Measurements from ENCODE around the gene HDAC4. TPM values are rescaled to one million over a fixed set of nuclear protein-coding genes. Genes with fewer than 3 reads are reported as not detected.

HDAC4 gene
- total RNA-seq, 1 experiment from 2014 or later: 40.1 TPM

DNA sequence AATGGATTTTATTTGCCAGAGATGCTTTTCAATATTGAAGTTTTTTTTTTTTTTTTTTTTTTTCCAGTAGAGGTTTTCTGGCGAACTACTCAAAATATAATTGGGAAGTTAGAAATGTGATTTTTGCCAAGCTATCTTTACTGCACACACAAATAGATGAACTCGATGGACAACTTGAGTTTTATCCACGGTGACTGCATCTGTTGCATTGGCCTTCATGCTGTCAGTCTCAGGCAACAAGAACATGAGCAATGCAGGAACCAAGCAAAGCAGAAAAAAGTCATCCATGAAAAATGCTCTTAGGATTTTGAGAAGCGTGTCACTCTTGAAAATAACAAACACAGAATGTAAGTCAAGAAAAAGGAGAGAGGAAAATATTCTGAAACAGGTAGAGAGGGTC lies 22.7 kb upstream of the HDAC4 start:
- H3K9me3 ChIP-seq (ENCODE audit: control insufficient read depth, insufficient read depth, low read depth, low read length): no peaks in the 10 kb centered on the region
- in situ Hi-C loops (cut with HindIII; ENCODE audit: low pct_unique_long_range_greater_than_20kb, low sequenced_read_pairs): no loop called here
- H3K4me3 ChIP-seq (ENCODE audit: low read depth in 2 of 2, low read length in 2 of 2): no peak overlapping the region
- ChIA-PET POLR2A (no interaction called here), CTCF (no interaction called here)
- intact Hi-C loops (cut with micrococcal nuclease; ENCODE audit: unreplicated experiment): no loop called here
- DNase-seq (ENCODE audit: low read depth, low spot score) (no peak), ATAC-seq (no peak)
- H3K27me3 ChIP-seq (ENCODE audit: control insufficient read depth, insufficient read depth, low read length): peaks cover 12% of the 10 kb centered on the region
- H3K27ac ChIP-seq (ENCODE audit: low read length): no peak overlapping the region
- no peaks in the 10 kb centered on the region for H3K4me1 ChIP-seq (ENCODE audit: control insufficient read depth, insufficient read depth, low read length)
- TF ChIP-seq POLR2AphosphoS5 (IDR thresholded peaks at IDR 0.05; ENCODE audit: low read depth, low read length) (no peak), TCF7L2 (IDR thresholded peaks at IDR 0.05; ENCODE audit: low read depth, low read length) (no peak), SIN3A (IDR thresholded peaks at IDR 0.05; ENCODE audit: borderline replicate concordance, insufficient read depth, low read depth, low read length) (no peak)
- TF ChIP-seq, protein P1, sequence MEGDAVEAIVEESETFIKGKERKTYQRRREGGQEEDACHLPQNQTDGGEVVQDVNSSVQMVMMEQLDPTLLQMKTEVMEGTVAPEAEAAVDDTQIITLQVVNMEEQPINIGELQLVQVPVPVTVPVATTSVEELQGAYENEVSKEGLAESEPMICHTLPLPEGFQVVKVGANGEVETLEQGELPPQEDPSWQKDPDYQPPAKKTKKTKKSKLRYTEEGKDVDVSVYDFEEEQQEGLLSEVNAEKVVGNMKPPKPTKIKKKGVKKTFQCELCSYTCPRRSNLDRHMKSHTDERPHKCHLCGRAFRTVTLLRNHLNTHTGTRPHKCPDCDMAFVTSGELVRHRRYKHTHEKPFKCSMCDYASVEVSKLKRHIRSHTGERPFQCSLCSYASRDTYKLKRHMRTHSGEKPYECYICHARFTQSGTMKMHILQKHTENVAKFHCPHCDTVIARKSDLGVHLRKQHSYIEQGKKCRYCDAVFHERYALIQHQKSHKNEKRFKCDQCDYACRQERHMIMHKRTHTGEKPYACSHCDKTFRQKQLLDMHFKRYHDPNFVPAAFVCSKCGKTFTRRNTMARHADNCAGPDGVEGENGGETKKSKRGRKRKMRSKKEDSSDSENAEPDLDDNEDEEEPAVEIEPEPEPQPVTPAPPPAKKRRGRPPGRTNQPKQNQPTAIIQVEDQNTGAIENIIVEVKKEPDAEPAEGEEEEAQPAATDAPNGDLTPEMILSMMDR (IDR thresholded peaks at IDR 0.05): no peak
- TF ChIP-seq, protein P2, sequence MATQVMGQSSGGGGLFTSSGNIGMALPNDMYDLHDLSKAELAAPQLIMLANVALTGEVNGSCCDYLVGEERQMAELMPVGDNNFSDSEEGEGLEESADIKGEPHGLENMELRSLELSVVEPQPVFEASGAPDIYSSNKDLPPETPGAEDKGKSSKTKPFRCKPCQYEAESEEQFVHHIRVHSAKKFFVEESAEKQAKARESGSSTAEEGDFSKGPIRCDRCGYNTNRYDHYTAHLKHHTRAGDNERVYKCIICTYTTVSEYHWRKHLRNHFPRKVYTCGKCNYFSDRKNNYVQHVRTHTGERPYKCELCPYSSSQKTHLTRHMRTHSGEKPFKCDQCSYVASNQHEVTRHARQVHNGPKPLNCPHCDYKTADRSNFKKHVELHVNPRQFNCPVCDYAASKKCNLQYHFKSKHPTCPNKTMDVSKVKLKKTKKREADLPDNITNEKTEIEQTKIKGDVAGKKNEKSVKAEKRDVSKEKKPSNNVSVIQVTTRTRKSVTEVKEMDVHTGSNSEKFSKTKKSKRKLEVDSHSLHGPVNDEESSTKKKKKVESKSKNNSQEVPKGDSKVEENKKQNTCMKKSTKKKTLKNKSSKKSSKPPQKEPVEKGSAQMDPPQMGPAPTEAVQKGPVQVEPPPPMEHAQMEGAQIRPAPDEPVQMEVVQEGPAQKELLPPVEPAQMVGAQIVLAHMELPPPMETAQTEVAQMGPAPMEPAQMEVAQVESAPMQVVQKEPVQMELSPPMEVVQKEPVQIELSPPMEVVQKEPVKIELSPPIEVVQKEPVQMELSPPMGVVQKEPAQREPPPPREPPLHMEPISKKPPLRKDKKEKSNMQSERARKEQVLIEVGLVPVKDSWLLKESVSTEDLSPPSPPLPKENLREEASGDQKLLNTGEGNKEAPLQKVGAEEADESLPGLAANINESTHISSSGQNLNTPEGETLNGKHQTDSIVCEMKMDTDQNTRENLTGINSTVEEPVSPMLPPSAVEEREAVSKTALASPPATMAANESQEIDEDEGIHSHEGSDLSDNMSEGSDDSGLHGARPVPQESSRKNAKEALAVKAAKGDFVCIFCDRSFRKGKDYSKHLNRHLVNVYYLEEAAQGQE (IDR thresholded peaks at IDR 0.05; ENCODE audit: insufficient read depth in 1 of 2, low read depth in 2 of 2, low read length in 1 of 2): no peak
- no TSS peak for BruUV-seq (replicated peaks)
- no peaks in the 10 kb centered on the region for H3K36me3 ChIP-seq (ENCODE audit: control insufficient read depth, insufficient read depth, low read length)

DNA sequence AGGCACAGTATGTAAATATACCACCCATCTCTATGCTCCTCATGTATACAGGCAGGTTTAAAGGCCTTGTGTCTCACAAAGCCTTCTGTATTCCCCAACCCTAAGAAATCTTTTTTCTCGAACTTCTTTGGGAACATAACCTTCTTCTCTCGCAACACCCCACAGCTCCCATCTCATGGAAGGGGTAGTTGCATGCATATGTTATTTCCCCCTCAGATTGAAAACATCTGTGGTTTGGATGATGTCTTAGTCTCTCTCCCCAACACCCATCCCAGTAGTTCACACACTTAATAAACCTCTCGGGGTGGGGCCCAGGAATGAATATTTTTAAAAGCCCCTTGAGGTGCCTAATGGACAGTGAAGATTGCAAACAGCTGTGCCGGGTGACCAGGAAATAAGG lies 21.0 kb upstream of the HDAC4 start:
- no TSS peak for BruUV-seq (replicated peaks)
- in situ Hi-C loops (cut with HindIII; ENCODE audit: low pct_unique_long_range_greater_than_20kb, low sequenced_read_pairs): no loop called here

More for the DNA sequence above, 21.0 kb upstream of the HDAC4 start:
- intact Hi-C loops (cut with micrococcal nuclease; ENCODE audit: unreplicated experiment): no loop called here
- H3K36me3 ChIP-seq (ENCODE audit: control insufficient read depth, insufficient read depth, low read length): no peaks in the 10 kb centered on the region
- ATAC-seq: no peak
- TF ChIP-seq, protein P2 (IDR thresholded peaks at IDR 0.05; ENCODE audit: insufficient read depth in 1 of 2, low read depth in 2 of 2, low read length in 1 of 2): no peak
- TF ChIP-seq TCF7L2 (IDR thresholded peaks at IDR 0.05; ENCODE audit: low read depth, low read length) (no peak), SIN3A (IDR thresholded peaks at IDR 0.05; ENCODE audit: borderline replicate concordance, insufficient read depth, low read depth, low read length) (no peak), POLR2AphosphoS5 (IDR thresholded peaks at IDR 0.05; ENCODE audit: low read depth, low read length) (no peak)
- TF ChIP-seq, protein P1 (IDR thresholded peaks at IDR 0.05): no peak
- ChIA-PET POLR2A (no interaction called here), CTCF (no interaction called here)
- H3K9me3 ChIP-seq (ENCODE audit: control insufficient read depth, insufficient read depth, low read depth, low read length): no peaks in the 10 kb centered on the region
- H3K27me3 ChIP-seq (ENCODE audit: control insufficient read depth, insufficient read depth, low read length): peaks cover 8% of the 10 kb centered on the region
- no peaks in the 10 kb centered on the region for H3K4me1 ChIP-seq (ENCODE audit: control insufficient read depth, insufficient read depth, low read length)
- H3K4me3 ChIP-seq (ENCODE audit: low read depth in 2 of 2, low read length in 2 of 2): no peak overlapping the region
- no peak for DNase-seq (ENCODE audit: low read depth, low spot score)
- H3K27ac ChIP-seq (ENCODE audit: low read length): no peak overlapping the region
